Activated CD8-positive, alpha-beta T cell treated with anti-CD3 and anti-CD28 coated beads for 36 hours (primary cell): Measurements from ENCODE around the gene RASSF8. TPM values are rescaled to one million over a fixed set of nuclear protein-coding genes. Genes with fewer than 3 reads are reported as not detected.

Experiments
- ATAC-seq: fragments of 200-7000 bp; cut with Tn5 transposase; one replicate; pipeline ENCODE4 v1.10.0; 2021; ENCODE audit warnings: mild to moderate bottlenecking, moderate library complexity
- CTCF ChIA-PET: fragments of 350-600 bp; sonication (Branson Sonifier 250); formaldehyde crosslinking; loops from one replicate; lab custom pipeline; 2021; ENCODE audit warnings: antibody characterized with exemption; lab: Charles Lee
- POLR2A ChIA-PET: fragments of 350-600 bp; sonication (Branson Sonifier 250); formaldehyde crosslinking; loops from one replicate; lab custom pipeline; 2021; ENCODE audit warnings: antibody characterized with exemption; lab: Charles Lee
- DNase-seq: peaks from one replicate; pipeline ENCODE4 v3.0.0-alpha.2; 2020
- H3K27ac Mint-ChIP-seq: one replicate; pipeline ENCODE4 v1.8.0; 2021; ENCODE audit warnings: mild to moderate bottlenecking, mixed read lengths
- H3K27me3 Mint-ChIP-seq: one replicate; pipeline ENCODE4 v1.8.0; 2021; ENCODE audit warnings: mixed read lengths
- H3K36me3 Mint-ChIP-seq: one replicate; pipeline ENCODE4 v1.8.0; 2021; ENCODE audit warnings: low read depth, mixed read lengths
- H3K4me1 Mint-ChIP-seq: one replicate; pipeline ENCODE4 v1.8.0; 2021; ENCODE audit warnings: low read depth, mixed read lengths
- H3K4me3 Mint-ChIP-seq: one replicate; pipeline ENCODE4 v1.8.0; 2021; ENCODE audit warnings: mild to moderate bottlenecking, moderate library complexity, mixed read lengths
- H3K9me3 Mint-ChIP-seq: one replicate; pipeline ENCODE4 v1.8.0; 2021; ENCODE audit warnings: mixed read lengths
- intact Hi-C: fragments of 100-400 bp; cut with micrococcal nuclease; formaldehyde crosslinking; loops from one replicate; pipeline ENCODE4 v1.10.0; 2022
- total RNA-seq, 2 experiments: library from RNA; stranded (reverse); gene quantifications; one replicate each; pipeline ENCODE4 v1.2.3, GENCODE V29; 2021
- TF ChIP-seq, protein P1 (sequence below): fragments of 200-600 bp; IDR thresholded peaks from one replicate; pipeline ENCODE4 v1.8.0; 2022; ENCODE audit warnings: antibody characterized with exemption, mild to moderate bottlenecking

RASSF8 gene
- total RNA-seq, 2 experiments from 2014 or later = not detected

DNA sequence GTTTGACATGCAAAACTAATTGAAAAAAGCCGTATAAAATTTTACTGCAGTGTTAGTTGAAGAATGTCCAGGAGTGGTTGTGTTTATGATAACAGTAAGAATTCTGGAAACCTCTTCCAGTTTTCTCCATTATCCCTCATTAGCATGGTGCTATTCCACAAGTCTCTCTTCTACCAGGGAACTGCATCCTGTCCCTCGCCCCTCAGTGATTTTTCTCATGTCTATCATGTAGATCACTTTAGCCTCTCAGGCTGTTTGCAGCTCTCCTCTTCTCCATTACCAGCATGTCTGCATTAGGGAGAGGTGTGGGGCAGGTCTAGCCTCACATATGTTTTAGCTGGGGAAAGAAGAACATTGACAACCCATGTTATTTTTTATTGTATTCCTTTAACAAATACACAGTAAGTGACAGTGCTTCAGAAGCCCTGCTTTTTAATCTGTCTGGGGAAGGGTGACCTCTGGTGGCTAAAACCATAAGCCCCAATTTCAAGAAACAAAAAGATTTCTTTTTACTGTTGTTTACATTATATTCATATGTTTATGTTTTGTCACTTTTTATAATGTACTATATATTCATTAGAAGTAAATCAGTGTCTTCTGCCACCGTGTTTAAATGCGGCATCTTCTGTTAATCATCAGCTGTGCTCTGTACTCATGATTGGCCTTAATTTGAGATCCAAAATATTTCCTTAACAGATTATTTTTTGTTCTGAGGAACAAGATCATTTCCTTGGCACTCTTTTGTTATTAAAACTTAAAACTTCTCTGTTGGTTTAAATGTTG, 70.7 kb downstream of the RASSF8 start:
- DNase-seq (peak; percentile 39), ATAC-seq (peak; percentile 30)
- Mint-ChIP-seq H3K27ac (no peak overlapping the region), H3K36me3 (no peaks in the 10 kb centered on the region), H3K9me3 (no peaks in the 10 kb centered on the region), H3K4me3 (no peak overlapping the region), H3K27me3 (peaks cover 1% of the 10 kb centered on the region), H3K4me1 (no peaks in the 10 kb centered on the region)
- intact Hi-C loops = loop anchor here (5.0 kb wide), 1 partner anchor 592 kb away; no protein-coding TSS in a partner anchor
- POLR2A ChIA-PET = no interaction called here
- TF ChIP-seq, protein P1, sequence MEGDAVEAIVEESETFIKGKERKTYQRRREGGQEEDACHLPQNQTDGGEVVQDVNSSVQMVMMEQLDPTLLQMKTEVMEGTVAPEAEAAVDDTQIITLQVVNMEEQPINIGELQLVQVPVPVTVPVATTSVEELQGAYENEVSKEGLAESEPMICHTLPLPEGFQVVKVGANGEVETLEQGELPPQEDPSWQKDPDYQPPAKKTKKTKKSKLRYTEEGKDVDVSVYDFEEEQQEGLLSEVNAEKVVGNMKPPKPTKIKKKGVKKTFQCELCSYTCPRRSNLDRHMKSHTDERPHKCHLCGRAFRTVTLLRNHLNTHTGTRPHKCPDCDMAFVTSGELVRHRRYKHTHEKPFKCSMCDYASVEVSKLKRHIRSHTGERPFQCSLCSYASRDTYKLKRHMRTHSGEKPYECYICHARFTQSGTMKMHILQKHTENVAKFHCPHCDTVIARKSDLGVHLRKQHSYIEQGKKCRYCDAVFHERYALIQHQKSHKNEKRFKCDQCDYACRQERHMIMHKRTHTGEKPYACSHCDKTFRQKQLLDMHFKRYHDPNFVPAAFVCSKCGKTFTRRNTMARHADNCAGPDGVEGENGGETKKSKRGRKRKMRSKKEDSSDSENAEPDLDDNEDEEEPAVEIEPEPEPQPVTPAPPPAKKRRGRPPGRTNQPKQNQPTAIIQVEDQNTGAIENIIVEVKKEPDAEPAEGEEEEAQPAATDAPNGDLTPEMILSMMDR = peak; percentile 76
- CTCF ChIA-PET = interaction anchor here (1.0 to 1.4 kb wide), 7 partner anchors 8 to 596 kb away, joined by 3 to 8 read pairs (median 4); no protein-coding TSS in a partner anchor

DNA sequence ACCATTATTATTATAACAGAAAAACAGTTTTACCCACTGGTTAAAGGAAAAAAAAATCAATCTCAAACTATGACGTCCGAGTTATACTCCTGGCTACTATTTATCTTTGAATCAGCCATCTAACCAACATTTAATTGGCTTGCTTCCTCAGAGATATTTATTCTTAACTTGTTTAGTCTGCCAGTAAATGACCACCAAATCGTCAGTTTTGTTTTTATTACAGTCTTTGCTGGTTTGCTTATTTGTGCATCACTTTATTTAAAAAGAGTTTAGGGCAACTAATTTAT, 71.2 kb downstream of the RASSF8 start:
- Mint-ChIP-seq H3K4me1 (no peaks in the 10 kb centered on the region), H3K36me3 (no peaks in the 10 kb centered on the region)
- intact Hi-C loops = loop anchor here (5.0 kb wide), 1 partner anchor 592 kb away; no protein-coding TSS in a partner anchor

DNA sequence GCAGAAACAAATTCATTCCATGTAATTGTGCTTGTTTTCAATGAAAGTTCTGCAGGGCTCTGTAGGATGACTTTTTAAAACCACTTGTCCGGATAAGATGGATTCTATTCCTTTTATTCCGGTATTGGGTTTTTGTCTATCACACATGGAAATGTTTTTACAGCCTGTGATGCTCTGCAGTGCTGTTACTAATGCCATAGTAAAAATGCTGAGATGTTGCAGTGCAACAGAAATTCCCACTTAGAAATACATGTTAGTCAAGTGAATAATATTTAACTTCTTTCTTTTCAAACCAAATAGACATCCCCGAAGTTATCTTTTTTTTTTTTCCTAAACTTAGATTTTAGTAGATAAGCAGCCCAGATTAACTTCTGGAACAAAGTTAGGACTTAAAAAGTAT, 71.9 kb downstream of the RASSF8 start:
- no peak for ATAC-seq

More for the DNA sequence above, 71.2 kb downstream of the RASSF8 start:
- no peaks in the 10 kb centered on the region for H3K9me3 Mint-ChIP-seq
- DNase-seq (no peak), ATAC-seq (no peak)
- TF ChIP-seq, protein P1 = no peak
- H3K4me3 Mint-ChIP-seq = no peak overlapping the region
- CTCF ChIA-PET = interaction anchor here (1.0 to 1.4 kb wide), 4 partner anchors 9 to 597 kb away, joined by 3 to 8 read pairs (median 5); no protein-coding TSS in a partner anchor
- no peak overlapping the region for H3K27ac Mint-ChIP-seq
- POLR2A ChIA-PET = no interaction called here
- H3K27me3 Mint-ChIP-seq = peaks cover 1% of the 10 kb centered on the region

GRCh38 chr12:26031318-26031717, 72.8 kb downstream of the RASSF8 start:
- H3K27me3 Mint-ChIP-seq = no peaks in the 10 kb centered on the region
- DNase-seq = no peak
- H3K9me3 Mint-ChIP-seq = no peaks in the 10 kb centered on the region
- H3K4me1 Mint-ChIP-seq = no peaks in the 10 kb centered on the region
- ChIA-PET CTCF (interaction anchor here (0.7 to 1.0 kb wide), 2 partner anchors 595 to 606 kb away, joined by 4 read pairs; no protein-coding TSS in a partner anchor), POLR2A (no interaction called here)
- H3K4me3 Mint-ChIP-seq = no peak overlapping the region
- intact Hi-C loops = no loop called here
- H3K27ac Mint-ChIP-seq = no peak overlapping the region
- TF ChIP-seq, protein P1 = no peak
- no peaks in the 10 kb centered on the region for H3K36me3 Mint-ChIP-seq
- no peak for ATAC-seq

More for the DNA sequence above, 71.9 kb downstream of the RASSF8 start:
- H3K9me3 Mint-ChIP-seq = no peaks in the 10 kb centered on the region
- H3K4me3 Mint-ChIP-seq = no peak overlapping the region
- H3K27me3 Mint-ChIP-seq = peaks cover 1% of the 10 kb centered on the region
- intact Hi-C loops = no loop called here
- no peaks in the 10 kb centered on the region for H3K4me1 Mint-ChIP-seq
- TF ChIP-seq, protein P1 = no peak
- DNase-seq = no peak
- POLR2A ChIA-PET = no interaction called here
- no peaks in the 10 kb centered on the region for H3K36me3 Mint-ChIP-seq
- CTCF ChIA-PET = interaction anchor here (0.7 to 1.0 kb wide), 2 partner anchors 594 to 607 kb away, joined by 4 read pairs; no protein-coding TSS in a partner anchor
- no peak overlapping the region for H3K27ac Mint-ChIP-seq

DNA sequence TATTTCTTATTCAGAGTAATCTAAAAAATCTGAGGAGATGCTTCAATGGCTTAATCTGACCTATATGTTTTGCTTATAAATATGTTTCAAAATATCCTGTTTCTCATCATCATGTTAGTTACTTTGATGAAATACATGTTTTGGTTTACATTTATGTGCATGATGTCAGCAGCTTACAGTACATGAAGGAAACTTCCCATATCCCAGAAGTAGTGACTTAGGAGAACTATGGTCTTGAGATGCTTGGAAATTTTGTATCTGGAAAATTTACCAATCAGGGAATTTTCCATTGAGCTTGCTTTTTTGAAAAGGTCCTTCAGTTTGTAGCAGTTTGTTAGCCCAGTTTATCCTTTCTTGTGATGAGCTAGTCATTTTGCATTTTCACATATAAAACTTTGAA, 73.3 kb downstream of the RASSF8 start:
- H3K4me1 Mint-ChIP-seq = no peaks in the 10 kb centered on the region
- ChIA-PET CTCF (interaction anchor here (1.3 to 2.9 kb wide), 2 partner anchors 11 to 596 kb away, joined by 3 to 8 read pairs; no protein-coding TSS in a partner anchor), POLR2A (no interaction called here)
- H3K36me3 Mint-ChIP-seq = no peaks in the 10 kb centered on the region
- no peak overlapping the region for H3K4me3 Mint-ChIP-seq
- no peaks in the 10 kb centered on the region for H3K27me3 Mint-ChIP-seq
- H3K9me3 Mint-ChIP-seq = no peaks in the 10 kb centered on the region
- ATAC-seq (no peak), DNase-seq (no peak)
- intact Hi-C loops = no loop called here
- no peak overlapping the region for H3K27ac Mint-ChIP-seq
- TF ChIP-seq, protein P1 = no peak
